Hematopoietic multipotent progenitor cell treated with erythropoietin and hydrocortisone succinate and interleukin-3 and kit ligand, for 4 days (in vitro differentiated cells): ENCODE measurements around the gene ESAM.

Source experiments
- DNase-seq: peaks from one replicate; pipeline ENCODE4 v3.0.0-alpha.2; 2015

ESAM gene

GRCh38 chr11:124751741-124752470, 10.2 kb downstream of the ESAM start, which contains the start of gene VSIG2:
Gene VSIG2, minus strand, starts transcription at chr11:124752255. Its CDS starts 118 bp downstream, at chr11:124752137.
- no peak for DNase-seq

- DNase-seq: no peak
These were observed 10.7 kb downstream of the ESAM start for GRCh38 chr11:124751391-124751740.

GRCh38 chr11:124749912-124750311, 12.2 kb downstream of the ESAM start:
- DNase-seq: no peak

DNA sequence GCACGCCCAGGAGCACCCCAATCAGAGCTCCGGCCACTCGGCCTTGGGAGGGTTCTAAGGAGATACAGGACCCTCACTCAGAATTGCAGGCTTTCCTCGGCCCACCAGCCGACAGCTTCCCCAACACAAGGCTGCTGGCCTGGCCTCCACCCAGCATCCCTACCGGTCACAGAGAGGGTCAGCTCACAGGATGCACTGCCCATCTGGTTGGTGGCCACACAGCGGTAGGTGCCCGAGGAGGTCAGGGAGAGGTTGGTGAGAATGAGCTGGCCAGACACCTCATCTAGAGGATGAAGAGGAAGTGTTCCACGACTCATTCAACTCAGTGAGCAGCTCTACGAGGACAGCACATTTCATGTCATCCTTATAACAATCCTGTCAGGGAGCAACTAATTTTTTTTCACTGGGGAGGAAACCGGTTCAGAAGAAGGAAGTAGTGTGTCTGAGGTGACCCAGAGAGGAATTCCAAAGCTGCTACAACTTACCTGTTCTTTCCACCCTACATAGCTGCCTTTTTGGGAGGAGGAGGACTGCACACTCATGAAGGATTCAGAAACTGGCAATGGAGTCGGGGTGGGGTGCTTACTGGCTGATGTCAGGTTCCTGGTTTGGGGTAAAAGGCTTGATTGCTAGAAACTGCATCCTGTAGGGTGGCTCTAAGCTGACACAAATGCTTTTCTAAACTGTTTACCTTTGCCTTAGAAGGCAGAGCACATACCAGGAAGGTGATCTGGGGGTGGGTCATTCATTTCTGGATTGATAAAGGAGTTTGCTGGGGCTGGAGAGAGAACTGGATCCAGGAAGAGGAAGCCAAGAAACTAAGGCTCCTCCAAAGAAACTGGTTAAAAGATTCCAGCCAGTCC, 13.4 kb downstream of the ESAM start:
- DNase-seq: no peak

DNA sequence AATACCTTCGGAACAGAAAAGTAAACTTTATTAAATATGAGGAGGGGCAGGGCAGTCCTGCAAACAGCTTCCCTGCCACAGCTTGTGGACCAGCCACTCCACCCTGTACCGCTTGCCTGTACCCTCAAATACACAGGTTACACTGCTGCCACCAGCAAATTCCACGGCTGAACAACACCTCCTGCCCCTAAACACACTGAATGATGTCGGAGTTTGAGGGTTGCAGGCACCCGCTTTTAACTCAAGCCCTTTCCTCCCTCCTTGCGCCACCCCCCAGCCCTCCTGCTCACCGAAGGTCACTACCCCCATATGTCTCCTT, 14.0 kb downstream of the ESAM start:
- no peak for DNase-seq

DNA sequence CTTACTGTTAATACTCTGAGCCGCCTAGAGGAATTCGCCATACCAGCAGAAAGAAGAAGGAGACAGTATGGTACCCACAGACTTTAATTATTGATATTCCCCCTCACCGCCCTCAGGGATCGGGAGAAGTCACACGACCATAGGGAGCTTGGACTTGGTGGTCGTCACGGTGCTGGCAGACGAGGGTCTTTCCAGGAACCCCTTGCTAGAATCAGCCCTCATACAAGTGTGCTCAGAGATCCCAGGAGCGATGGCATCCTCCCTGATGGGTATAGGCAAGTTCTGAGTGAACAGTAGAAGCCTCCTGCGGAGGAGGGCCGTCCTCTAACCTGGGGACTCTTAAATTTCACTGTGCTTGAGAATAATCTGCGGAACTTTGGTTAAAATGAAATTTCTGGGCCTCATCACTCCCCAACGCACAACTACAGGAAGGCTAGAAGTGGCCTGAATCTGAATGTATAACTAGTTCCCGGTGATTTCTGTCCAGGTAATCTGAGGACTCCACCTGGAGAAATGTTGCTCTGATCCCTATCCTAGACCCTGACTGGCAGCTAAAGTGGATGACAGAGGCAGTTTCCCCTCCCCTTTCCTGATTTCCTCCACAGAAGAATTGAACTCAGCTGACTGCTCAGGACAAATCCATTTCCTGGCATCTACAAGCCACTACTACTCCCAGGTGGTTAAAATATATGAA, 14.5 kb downstream of the ESAM start:
- DNase-seq: no peak

DNA sequence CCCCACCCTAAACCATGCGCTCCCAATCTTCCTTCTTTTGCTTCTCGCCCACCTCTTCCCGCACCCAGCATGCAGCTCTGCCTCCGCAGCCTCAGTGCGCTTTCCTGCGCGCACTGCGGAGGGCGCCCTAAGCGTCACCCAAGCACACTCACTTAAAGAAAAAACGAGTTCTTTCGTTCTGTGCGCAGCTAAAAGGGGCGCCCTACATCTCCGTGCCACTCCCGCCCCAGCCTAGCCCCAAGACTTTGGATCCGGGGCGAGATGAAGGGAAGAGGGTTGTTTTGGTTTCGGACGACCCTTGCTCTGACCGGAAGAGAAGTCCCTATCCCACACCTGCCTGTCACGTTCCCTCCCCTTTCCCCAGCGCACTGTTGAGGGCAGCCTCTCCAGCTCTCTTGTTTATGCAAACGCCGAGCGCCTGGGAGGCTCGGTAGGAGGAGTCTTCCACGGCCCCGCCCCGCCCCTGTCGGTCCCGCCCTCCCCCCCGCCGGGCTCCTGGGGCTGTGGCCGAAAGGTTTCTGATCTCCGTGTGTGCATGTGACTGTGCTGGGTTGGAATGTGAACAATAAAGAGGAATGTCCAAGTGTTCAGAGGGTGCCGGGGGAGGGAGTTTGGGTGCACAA, 15.4 kb downstream of the ESAM start:
- DNase-seq: peak; percentile 87

DNA sequence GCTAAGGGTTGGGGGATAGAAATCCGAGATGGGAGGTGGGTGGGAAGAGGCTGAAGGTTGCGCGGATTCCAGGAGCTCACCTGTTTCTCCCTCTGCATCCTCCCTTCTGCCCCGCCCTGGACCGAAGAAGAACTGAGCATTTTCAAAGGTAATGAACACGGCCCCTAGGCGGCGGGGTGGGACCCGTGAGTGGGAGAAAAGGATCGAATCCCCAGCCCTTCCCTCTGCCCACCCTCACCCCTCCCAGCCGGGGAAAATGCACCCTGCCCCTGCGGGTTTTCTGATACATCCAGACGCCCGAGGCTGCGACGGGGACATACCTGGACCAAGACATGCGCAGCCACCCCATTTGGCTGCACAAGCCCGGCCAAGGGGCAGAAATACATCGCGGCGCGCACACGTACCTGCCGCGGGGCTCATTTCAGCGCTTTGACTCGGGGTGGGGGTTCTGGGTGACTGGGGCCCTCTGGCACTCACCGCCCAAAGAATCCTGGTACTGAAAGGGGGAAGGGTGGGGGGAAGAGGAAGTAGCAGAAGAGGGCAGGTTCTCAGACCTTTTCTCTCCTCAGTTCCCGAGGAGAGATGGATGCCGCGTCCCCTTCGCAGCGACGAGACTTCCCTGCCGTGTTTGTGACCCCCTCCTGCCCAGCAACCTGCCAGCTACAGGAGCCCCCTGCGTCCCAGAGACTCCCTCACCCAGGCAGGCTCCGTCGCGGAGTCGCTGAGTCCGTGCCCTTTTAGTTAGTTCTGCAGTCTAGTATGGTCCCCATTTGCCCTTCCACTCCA, 16.1 kb downstream of the ESAM start:
- DNase-seq: peak; percentile 46

DNA sequence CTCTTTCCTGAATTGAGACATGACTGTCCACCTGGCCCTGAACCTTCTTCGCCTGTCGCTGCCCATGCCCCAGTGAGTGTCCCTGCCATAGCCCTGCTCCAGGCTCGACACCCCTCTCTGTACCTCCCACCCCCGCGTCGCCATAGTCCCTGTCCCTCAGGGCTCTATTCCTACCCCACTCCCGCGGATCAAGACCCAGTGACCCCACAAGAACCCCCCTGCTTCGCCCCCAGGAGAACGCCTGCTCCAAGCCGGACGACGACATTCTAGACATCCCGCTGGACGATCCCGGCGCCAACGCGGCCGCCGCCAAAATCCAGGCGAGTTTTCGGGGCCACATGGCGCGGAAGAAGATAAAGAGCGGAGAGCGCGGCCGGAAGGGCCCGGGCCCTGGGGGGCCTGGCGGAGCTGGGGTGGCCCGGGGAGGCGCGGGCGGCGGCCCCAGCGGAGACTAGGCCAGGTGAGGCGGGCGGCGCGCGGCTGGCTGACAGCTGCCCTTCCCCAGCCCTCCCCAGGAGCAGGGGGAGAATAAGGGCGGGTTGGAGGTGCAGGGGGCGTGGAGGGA, 16.7 kb downstream of the ESAM start:
- no peak for DNase-seq

GRCh38 chr11:124743050-124743449, 19.0 kb downstream of the ESAM start:
- DNase-seq: no peak

GRCh38 chr11:124742555-124742954, 19.5 kb downstream of the ESAM start:
- no peak for DNase-seq

DNA sequence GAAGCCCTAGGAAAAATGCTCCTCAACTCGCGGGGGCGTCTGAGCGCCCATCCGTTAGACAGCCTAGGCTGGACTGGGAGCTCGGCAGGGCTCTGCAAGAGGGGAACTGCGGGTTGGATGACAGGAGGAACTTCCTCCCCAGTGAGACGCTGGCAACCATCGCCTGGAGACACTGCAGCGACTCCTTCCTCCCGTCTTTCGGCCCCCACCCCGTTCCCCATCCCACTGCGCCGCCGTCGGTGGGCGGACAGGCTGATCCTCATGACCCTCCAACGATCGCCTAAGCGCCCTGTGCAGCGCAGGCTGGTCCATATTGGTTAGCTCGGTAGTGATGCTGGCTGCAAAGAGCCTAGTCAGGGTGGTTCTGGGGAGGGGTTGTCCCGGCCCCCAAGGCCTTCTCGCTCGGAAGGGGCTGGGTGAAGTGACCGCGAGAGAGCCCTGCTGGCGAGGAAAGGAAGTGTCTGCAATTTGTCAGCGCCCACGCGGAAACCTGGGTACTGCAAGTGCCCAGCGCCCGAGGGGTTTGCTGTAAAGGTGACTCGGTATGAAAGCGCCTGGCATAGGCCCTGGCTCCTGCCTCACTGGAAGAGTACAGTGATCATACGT, 21.7 kb downstream of the ESAM start:
- peak; percentile 71 for DNase-seq

GRCh38 chr11:124739479-124740276, 22.4 kb downstream of the ESAM start, which contains the start of gene NRGN:
Gene NRGN, plus strand, starts transcription at chr11:124739942. Its CDS starts 143 bp downstream, at chr11:124740085.
- DNase-seq: peak; percentile 97

GRCh38 chr11:124738713-124739478, 23.2 kb downstream of the ESAM start:
- DNase-seq: no peak

GRCh38 chr11:124737638-124738305, 24.3 kb downstream of the ESAM start:
- DNase-seq: no peak

GRCh38 chr11:124736736-124737135, 25.4 kb downstream of the ESAM start:
- DNase-seq: peak; percentile 67

DNA sequence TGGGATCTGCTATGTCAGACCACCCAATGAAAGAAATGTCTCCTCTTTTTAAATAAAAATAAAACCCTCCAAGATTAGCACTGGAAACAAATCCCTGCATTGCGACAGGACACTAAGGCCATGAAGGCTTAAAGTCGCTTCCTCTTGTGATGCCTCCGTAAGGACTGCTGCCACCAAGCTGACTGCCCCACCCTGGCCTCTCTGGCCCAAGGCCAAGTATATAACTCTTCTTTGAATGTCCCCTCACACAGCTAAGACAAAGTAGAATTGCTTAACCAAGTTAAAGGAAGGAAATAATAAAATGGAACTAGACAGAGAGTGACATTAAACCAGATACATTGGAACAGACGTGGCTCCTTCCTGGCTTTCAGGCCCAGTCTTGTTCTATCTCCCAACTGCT, 29.9 kb downstream of the ESAM start:
- DNase-seq: peak; percentile 72

DNA sequence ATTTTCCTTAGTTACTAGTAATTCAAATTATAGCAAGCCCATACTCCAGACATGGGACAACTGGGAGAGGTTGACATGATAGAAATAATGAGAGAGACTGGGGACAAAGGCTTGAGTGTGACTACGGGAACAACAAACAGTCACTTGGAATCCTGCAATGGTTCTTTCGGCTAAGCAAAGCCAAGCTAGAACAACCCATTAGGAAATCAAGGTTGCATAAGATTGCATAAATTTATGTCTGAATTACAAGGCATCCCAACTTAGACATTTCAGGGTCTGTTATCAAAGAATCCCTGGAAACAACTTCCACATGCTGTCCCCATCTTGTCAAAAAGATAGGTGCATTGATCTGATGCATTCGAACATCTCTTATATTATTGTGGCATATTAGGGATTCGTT, 32.5 kb downstream of the ESAM start:
- DNase-seq: no peak

DNA sequence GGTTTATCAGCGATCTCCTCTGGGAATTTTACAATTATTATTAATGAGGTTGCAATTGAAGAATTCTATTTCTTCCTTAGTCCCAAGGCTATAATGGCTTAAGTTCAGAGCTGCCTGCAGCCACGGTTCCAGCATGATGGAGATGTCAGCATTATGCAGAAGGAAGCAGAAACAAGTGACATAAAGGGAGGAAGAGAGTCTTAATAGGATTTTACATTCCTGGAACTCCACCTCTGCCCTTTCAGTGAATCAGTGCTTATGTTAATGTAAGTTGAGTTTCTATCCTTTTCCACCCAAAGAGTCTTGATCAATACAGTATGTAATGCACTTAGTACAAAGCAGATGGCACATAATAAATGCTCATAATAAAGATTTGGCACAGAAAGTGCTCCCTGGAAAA, 34.0 kb downstream of the ESAM start:
- no peak for DNase-seq
